Heart left ventricle (tissue), 13 donors: ENCODE measurements around the gene TMEM72.

Experiments
- POLR2A ChIP-seq, 2 donors: fragments of 450-650 bp; IDR thresholded peaks; one replicate each; pipeline ENCODE4 v1.6.1; 2017; ENCODE audit warnings: antibody characterized with exemption in 2 of 2, mild to moderate bottlenecking in 2 of 2, moderate library complexity in 2 of 2
- TF ChIP-seq, protein P1 (sequence below), 12 donors: fragments of 200-600 bp; sonication (generic) in 4 of 12; IDR thresholded peaks; one replicate each; pipeline versions ENCODE4 v1.5.0 to v1.8.0; 2018 to 2022; ENCODE audit warnings: antibody characterized with exemption in 12 of 12, mild to moderate bottlenecking in 5 of 12
- donor health status: ischemic (EF 13 %, LVEDD 7.1; RV severe dilation, severe dysfunction).
- donor health status: DM: no; HTN: yes; CAD: no.
- donor health status: DM: no; HTN: no; CAD: no.
- donor health status: ischemic (EF 25% LVEDD 6.9; RV normal size, moderate dysfunction).
- donor health status: ischemic (EF 25% LVEDD 5.7; RV mildly dilated, moderate dysfunction).
- donor health status: ischemic (EF 35%, LVEDD 5.7; RV mildly dilated, moderate dysfunction).
- donor health status: nonischemic (EF 11% LVEDD 7.7; RV severe dilation, severe dysfunction).
- donor health status: DM: yes; HTN: yes; CAD: no.
- donor health status: PGD.
- donor health status: ischemic (EF 29% LVEDD 5.4; RV normal size, mild dysfunction).
- donor health status: nonischemic (EF 23%, LVEDD 6.1; RV moderate dilation, normal function).

DNA sequence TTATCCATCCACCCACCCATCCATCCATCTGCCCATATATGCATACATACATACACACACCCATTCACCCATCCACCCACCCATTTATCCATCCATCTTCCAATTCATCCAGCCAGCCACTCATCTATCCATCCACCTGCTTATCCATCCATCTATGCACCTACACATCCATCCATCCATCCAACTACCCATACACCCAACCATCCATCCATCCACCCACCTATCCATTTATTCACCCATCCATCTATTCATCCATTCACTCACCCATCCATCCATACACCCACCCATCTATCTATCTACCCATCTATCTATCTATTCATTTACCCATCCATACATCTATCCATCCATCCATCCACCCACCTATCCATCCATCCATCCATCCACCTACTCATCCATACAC, 17.3 kb downstream of the TMEM72 start:
- TF ChIP-seq, protein P1, sequence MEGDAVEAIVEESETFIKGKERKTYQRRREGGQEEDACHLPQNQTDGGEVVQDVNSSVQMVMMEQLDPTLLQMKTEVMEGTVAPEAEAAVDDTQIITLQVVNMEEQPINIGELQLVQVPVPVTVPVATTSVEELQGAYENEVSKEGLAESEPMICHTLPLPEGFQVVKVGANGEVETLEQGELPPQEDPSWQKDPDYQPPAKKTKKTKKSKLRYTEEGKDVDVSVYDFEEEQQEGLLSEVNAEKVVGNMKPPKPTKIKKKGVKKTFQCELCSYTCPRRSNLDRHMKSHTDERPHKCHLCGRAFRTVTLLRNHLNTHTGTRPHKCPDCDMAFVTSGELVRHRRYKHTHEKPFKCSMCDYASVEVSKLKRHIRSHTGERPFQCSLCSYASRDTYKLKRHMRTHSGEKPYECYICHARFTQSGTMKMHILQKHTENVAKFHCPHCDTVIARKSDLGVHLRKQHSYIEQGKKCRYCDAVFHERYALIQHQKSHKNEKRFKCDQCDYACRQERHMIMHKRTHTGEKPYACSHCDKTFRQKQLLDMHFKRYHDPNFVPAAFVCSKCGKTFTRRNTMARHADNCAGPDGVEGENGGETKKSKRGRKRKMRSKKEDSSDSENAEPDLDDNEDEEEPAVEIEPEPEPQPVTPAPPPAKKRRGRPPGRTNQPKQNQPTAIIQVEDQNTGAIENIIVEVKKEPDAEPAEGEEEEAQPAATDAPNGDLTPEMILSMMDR (IDR thresholded peaks at IDR 0.05), result no peak
- TF ChIP-seq POLR2A (IDR thresholded peaks at IDR 0.05), result no peak
